ENCODE data around the gene IL19.

DNA sequence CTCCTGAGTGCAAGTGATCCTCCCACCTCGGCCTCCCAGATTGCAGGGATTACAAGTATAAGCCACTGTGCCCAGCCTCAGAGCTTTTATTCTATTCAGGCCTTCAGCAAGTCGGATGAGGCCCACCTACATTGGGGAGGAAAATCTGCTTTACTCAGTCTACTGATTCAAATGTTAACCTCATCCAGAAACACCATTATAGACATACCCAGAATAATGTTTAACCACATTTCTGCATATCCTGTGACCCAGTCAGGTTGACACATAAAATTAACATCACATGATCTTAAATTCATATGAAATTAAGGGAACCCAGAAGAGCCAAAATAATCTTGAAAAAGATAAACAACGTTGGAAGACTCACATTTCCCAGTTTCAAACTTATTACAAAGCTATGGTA is 109.7 kb downstream of the IL19 start:
- TF ChIP-seq, protein P1, sequence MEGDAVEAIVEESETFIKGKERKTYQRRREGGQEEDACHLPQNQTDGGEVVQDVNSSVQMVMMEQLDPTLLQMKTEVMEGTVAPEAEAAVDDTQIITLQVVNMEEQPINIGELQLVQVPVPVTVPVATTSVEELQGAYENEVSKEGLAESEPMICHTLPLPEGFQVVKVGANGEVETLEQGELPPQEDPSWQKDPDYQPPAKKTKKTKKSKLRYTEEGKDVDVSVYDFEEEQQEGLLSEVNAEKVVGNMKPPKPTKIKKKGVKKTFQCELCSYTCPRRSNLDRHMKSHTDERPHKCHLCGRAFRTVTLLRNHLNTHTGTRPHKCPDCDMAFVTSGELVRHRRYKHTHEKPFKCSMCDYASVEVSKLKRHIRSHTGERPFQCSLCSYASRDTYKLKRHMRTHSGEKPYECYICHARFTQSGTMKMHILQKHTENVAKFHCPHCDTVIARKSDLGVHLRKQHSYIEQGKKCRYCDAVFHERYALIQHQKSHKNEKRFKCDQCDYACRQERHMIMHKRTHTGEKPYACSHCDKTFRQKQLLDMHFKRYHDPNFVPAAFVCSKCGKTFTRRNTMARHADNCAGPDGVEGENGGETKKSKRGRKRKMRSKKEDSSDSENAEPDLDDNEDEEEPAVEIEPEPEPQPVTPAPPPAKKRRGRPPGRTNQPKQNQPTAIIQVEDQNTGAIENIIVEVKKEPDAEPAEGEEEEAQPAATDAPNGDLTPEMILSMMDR (IDR thresholded peaks at IDR 0.05; ENCODE audit: borderline replicate concordance, extremely low read depth, low read length, poor library complexity, severe bottlenecking) = no peak
- no peak for TF ChIP-seq EZH2 (IDR thresholded peaks at IDR 0.05; ENCODE audit: borderline replicate concordance, low read depth, low read length, severe bottlenecking)
